HG03558 (cell line): ENCODE data around the gene ROR1.
"Not testable (repeated sequence)": the region's sequence is repeated elsewhere in the genome, so short reads cannot be mapped to it uniquely, and the experiment has no call there.

Experiments used
- ATAC-seq: cut with Tn5 transposase; IDR thresholded peaks from one replicate; pipeline ENCODE4 v1.9.1; 2021; ENCODE audit warnings: moderate number of reproducible peaks; ENCODE audit not compliant: unreplicated experiment; ENCODE audit errors: extremely low read depth

ROR1 gene

GRCh38 chr1:63789856-63790605 is 16.2 kb downstream of the ROR1 start:
- no peak for ATAC-seq

- ATAC-seq, result no peak
Measured at GRCh38 chr1:63790989-63791388, 17.2 kb downstream of the ROR1 start.

DNA sequence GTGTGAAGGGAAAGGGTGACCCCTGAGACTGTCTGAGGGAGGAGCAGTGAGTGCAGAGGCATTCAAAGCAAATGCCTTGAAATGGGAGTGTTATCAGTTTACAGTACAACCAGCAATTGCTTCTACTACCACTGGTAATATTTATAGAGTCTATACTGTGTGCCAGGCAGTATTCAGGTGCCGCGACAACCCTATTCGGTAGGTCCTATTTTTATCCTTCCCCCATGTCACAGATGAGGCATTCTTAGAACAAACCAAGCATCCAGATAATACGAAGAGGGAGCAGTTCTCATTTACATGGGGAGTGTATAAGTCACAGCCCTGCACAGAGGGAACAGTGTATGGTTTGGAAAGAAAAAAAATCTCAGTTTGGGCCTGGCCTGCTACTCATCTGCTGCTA is 18.3 kb downstream of the ROR1 start:
- no peak for ATAC-seq

GRCh38 chr1:63793741-63794240 is 20.0 kb downstream of the ROR1 start:
- ATAC-seq, result no peak

DNA sequence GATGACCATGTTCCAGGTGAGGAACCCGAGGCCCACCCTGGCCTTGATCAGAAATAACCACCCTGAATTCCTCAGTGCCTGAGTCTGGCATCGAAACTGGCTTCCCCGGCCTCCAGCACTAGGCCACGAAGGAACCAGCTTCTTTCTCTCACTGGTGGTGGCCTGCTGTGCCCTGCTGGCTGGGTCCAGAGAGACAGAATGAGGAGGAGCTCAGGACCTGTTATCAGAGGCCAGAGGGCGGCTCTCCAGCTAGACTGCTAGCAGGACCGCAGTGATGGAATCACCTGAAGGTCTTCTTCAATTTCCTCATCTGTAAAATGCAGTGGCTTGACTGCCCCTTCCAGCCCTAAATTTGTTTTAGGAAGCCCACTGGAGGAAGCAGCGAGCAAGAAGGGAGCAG is 20.5 kb downstream of the ROR1 start:
- no peak for ATAC-seq

DNA sequence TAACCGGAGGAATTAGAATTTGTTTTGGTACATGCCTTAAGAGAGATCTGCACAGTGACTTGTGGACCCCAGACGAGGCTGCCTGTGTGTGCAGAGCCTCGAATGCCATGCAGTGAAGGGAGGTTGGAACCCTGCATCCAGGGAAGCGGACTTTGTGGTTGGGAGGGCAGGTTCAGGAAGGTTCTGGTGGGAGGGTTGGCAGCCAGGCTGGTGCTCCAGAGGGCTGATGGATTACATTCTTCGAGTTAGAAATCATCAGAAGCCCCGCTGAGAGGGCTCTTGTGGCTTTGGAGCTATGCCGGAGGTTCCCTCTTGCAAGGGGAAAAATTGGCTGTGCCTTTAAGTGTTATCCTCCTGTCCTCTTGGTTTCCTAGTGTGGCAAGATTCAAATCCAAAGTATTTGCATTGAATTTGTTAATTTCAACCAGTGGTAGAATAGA is 21.1 kb downstream of the ROR1 start:
- ATAC-seq, result no peak

DNA sequence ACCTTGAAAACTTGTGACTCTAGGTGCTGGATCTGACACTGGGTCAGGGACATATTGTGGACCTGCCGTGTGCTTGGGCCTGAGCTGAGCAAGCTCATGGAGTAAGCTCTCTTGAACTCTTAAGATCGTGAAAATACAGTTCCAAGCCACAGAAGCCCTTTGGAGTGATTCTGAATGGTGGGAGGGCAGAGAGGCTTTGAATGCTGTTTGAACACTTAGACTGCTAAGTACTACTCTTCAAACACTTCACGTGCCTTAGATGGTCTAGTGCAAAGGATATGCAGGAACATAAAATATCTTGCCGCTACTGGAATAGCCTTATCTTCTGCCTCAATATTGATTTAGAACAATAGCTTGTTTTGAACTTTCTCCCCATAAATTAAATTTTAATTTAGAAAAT is 21.6 kb downstream of the ROR1 start:
- no peak for ATAC-seq

DNA sequence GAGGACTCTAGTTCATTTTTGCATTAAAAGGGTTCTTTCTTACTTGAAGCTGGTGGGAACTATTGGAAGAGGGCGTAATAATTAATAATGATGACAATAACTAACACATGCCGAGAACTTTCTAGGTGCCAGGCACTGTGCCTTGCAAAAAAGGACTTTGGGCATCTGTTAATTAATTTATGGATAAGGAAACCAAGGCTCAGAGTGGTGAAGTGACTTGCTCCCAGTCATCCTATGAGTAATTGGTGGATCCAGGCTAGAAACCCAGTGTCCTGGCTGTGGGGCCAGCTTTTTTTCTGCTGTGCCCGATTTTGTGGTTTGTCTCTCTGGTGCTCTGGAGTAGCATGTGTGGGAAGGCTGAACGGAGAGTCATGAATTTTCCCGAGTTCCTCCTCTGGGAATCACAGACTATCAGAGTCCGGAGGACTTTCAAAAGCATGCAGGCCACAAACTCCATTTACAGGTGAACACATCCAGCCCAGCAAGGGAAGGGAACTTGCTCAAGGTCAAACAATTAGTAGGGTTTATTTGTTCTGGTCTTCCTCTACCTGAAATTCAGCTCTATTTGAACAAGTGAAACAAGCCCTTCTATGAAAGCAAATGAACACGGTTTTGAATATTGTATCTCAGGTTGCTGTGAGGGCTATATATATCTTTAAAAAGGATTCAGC is 23.4 kb downstream of the ROR1 start:
- ATAC-seq, result no peak

GRCh38 chr1:63798284-63798683 is 24.5 kb downstream of the ROR1 start:
- ATAC-seq, result no peak

- no peak for ATAC-seq
Measured at GRCh38 chr1:63799307-63799706, 25.5 kb downstream of the ROR1 start.

DNA sequence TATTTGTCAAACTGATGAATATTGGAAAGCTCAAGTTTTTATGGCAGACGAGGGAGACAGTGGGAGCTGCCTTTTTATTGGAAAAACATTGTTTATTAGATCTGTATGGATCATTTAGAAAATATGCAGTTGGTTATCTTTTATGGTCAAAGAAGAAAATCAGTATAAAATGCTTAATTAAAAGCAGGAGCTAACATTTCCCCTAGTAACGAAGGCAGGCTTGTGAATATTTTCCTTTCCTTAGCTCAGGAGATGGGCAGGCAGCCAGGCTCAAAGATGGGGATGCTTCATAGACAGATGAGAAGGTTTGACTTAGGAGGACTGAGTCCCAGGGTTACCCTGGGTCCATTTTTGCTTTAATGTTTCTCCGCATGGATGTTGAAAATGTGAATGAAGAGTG is 26.0 kb downstream of the ROR1 start:
- no peak for ATAC-seq

- ATAC-seq, result no peak
Measured at GRCh38 chr1:63802109-63802508, 28.3 kb downstream of the ROR1 start.

DNA sequence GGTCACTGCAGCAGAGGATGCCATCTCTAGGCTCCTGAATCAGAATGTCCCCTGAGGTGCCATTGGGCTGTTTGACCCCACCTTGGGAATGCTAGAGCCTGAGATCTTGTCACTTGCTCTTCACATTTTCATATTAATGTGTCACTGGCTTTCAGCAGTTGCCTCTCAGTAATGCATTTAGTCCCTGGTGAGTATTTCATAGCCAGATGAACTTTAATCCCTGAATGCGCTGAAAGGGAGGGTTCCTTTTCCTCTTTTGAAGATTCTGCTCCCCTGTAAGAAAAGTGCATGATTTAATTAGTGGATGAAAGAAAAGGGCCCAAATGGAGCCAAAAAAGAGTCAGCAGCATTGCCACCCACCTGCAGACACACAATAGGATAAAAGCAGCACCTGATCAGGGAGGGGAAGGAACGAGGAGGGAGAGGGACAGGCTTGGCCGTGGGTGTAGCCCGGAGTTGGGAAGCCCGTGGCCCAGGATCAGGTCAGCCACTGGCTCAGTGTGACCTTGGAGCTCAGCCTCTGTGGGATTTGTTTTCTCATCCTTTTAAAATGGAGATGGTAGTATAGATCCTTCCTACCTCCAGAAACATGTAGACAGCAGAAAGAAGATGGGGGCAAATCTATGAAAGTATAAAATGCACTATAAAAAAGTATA is 31.1 kb downstream of the ROR1 start:
- ATAC-seq, result no peak

- ATAC-seq, result no peak
Measured at GRCh38 chr1:63807046-63807445, 33.2 kb downstream of the ROR1 start.

DNA sequence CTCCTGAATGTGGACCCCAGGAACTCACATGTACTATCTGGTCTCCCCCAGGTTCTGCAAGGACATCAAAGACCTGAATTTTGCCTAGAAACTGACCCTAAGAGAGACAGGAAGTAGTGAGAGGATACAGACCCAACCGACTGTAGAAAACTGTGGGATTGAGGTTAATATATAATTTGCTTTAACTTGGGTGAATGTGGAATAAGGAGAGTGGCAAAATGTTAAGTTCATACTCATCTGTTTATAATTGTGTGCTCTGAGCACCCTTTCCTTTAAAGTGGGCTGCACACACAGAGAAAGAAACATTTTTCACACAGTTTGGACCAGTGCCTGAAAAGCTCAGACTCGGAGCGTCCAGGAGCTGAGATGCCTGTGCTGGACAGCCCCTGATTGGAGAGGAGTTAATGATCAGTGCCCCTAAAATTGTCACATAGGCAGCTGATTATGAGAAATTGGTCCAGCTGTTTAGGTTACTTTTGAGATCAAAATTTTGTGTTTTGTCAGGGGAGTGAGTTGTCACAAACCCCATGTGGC is 37.2 kb downstream of the ROR1 start:
- no peak for ATAC-seq

DNA sequence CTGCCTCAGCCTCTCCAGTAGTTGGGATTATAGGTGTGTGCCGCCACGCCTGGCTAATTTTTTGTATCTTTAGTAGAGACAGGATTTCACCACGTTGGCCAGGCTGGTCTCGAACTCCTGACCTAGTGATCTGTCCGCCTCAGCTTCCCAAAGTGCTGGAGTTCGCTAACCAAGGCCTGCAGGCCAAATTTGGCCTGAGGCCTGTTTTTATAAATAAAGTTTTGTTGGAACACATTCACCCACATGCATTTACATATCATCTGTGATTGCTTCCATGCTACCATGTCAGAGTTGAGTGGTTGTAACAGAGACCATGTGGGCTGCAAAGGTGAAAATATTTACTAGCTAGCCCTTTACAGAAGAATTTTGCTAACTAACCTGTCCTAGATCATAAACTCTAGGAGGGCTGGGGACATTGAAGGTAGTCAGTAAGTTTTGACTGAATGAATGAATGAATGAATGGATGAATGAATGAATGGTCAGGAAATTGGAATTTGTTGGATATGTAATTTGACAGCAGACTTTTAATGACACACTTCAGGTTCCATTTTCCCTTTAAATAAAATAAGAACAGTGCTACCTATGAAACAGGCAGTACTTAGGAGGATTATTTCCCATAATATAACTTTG is 38.4 kb downstream of the ROR1 start:
- ATAC-seq, result no peak

DNA sequence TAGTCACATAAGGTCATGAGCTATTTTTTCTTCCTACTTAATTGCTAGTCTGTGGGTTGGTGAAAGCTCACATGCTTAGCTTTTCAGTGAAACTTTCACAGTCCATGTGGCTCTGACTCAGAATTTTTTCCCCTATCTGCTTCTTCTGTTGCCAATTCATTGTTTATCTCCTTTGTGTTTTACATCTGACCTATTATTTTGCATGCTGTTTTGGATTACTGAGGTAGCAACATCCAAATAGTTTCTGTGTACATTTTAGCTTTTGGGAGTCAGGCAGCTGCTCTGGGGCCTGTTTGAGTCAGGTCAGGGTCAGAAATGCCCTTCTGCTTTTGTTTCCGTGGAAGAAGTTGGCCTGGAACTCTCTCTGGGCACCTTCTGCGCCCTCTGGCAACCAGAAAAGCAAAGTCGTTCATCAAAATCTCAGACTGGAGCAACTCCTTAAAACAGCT is 40.0 kb downstream of the ROR1 start:
- no peak for ATAC-seq

- ATAC-seq, result not testable (repeated sequence)
Measured at GRCh38 chr1:63816217-63816815, 42.5 kb downstream of the ROR1 start.

- no peak for ATAC-seq
Measured at GRCh38 chr1:63817152-63817667, 43.4 kb downstream of the ROR1 start.

DNA sequence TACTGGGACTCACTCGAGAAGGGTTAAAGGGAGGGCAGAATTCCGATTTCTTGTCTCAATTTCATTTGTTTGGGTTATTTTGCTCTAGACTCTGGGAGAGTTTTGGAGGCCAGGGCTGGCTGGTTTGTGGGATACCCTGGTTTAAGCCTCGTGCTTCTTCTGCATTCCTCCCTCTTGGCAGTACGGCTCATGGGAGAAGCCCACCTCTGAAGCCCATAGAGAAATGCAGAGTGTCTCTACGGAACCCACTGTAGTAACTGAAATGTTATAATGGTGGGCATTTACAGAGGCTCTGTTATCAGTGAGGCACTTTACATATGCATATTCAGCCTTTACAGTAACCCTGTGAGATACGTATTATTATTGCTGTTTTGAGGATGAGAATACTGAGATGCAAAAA is 43.9 kb downstream of the ROR1 start:
- no peak for ATAC-seq
